HG03175 (cell line): Measurements from ENCODE around the gene HINT2.
A peak's percentile ranks its signal among the peaks of the same experiment; 100 is the strongest.

Experiments
- ATAC-seq: cut with Tn5 transposase; IDR thresholded peaks from one replicate; pipeline ENCODE4 v1.9.1; 2021; ENCODE audit warnings: mild to moderate bottlenecking, moderate library complexity; ENCODE audit not compliant: unreplicated experiment

The HINT2 gene

GRCh38 chr9:35841645-35841900 lies 26.7 kb upstream of the HINT2 start:
- ATAC-seq: no peak

- no peak for ATAC-seq
Observed at GRCh38 chr9:35840881-35841644, 26.2 kb upstream of the HINT2 start.

- no peak for ATAC-seq
Observed at GRCh38 chr9:35839926-35840325, 25.1 kb upstream of the HINT2 start.

GRCh38 chr9:35836595-35836994 lies 21.8 kb upstream of the HINT2 start:
- no peak for ATAC-seq

- ATAC-seq: no peak
Observed at GRCh38 chr9:35835766-35836165, 20.9 kb upstream of the HINT2 start.

- no peak for ATAC-seq
Observed at GRCh38 chr9:35835216-35835632, 20.4 kb upstream of the HINT2 start.

GRCh38 chr9:35834260-35835215 lies 19.7 kb upstream of the HINT2 start:
- no peak for ATAC-seq

GRCh38 chr9:35832814-35833213 lies 18.0 kb upstream of the HINT2 start:
- ATAC-seq: no peak

GRCh38 chr9:35831040-35831439 lies 16.2 kb upstream of the HINT2 start:
- ATAC-seq: no peak

GRCh38 chr9:35829764-35830096 lies 14.9 kb upstream of the HINT2 start:
- no peak for ATAC-seq

- ATAC-seq: peak; percentile 84
Observed at GRCh38 chr9:35829084-35829763, 14.4 kb upstream of the HINT2 start, which contains the start of gene TMEM8B. Gene TMEM8B, plus strand, starts transcription at chr9:35829228. Its CDS starts 220 bp downstream, at chr9:35829448.

- no peak for ATAC-seq
Observed at GRCh38 chr9:35828716-35829083, 13.9 kb upstream of the HINT2 start, which contains the start of gene FAM221B. Gene FAM221B, minus strand, starts transcription at chr9:35828732. Its CDS starts 2,571 bp downstream, at chr9:35826161.

- ATAC-seq: no peak
Observed at GRCh38 chr9:35827486-35827885, 12.6 kb upstream of the HINT2 start.

GRCh38 chr9:35826071-35826701 lies 11.3 kb upstream of the HINT2 start:
- ATAC-seq: peak; percentile 59

GRCh38 chr9:35822926-35823325 lies 8.1 kb upstream of the HINT2 start:
- ATAC-seq: no peak

GRCh38 chr9:35820076-35820475 lies 5.2 kb upstream of the HINT2 start:
- no peak for ATAC-seq

GRCh38 chr9:35818341-35818740 lies 3.5 kb upstream of the HINT2 start:
- ATAC-seq: no peak

- no peak for ATAC-seq
Observed at GRCh38 chr9:35816708-35817107, 1.9 kb upstream of the HINT2 start.

- peak; percentile 25 for ATAC-seq
Observed at GRCh38 chr9:35814106-35814840, 569 bp downstream of the HINT2 start.

GRCh38 chr9:35813434-35814105 lies 1.3 kb downstream of the HINT2 start:
- no peak for ATAC-seq
